ENCODE measurements around the gene HOXD8. TPM values are rescaled to one million over a fixed set of nuclear protein-coding genes. Genes with fewer than 3 reads are reported as not detected.
A peak's percentile ranks its signal among the peaks of the same experiment; 100 is the strongest.

HOXD8 gene
- total RNA-seq, 2 experiments from 2014 or later: not detected

- Mint-ChIP-seq H3K27ac (no peak overlapping the region), H3K4me3 (no peak overlapping the region), H3K27me3 (peaks cover 94% of the 10 kb centered on the region), H3K4me1 (peaks cover 6% of the 10 kb centered on the region), H3K36me3 (no peaks in the 10 kb centered on the region), H3K9me3 (no peaks in the 10 kb centered on the region)
- no peak for DNase-seq
Measured at GRCh38 chr2:176148751-176149421, 19.4 kb downstream of the HOXD8 start.

- no peak for DNase-seq
- H3K36me3 Mint-ChIP-seq: no peaks in the 10 kb centered on the region
- H3K27ac Mint-ChIP-seq: no peak overlapping the region
- H3K9me3 Mint-ChIP-seq: no peaks in the 10 kb centered on the region
- peaks cover 6% of the 10 kb centered on the region for H3K4me1 Mint-ChIP-seq
- no peak overlapping the region for H3K4me3 Mint-ChIP-seq
- peaks cover 97% of the 10 kb centered on the region for H3K27me3 Mint-ChIP-seq
Measured at GRCh38 chr2:176149481-176149938, 20.0 kb downstream of the HOXD8 start.

GRCh38 chr2:176149939-176150583, 20.6 kb downstream of the HOXD8 start:
- Mint-ChIP-seq H3K36me3 (no peaks in the 10 kb centered on the region), H3K27me3 (peaks cover 98% of the 10 kb centered on the region), H3K27ac (no peak overlapping the region), H3K4me1 (peaks cover 6% of the 10 kb centered on the region), H3K9me3 (no peaks in the 10 kb centered on the region), H3K4me3 (no peak overlapping the region)
- DNase-seq: no peak

GRCh38 chr2:176150584-176151441, 21.3 kb downstream of the HOXD8 start:
- Mint-ChIP-seq H3K36me3 (no peaks in the 10 kb centered on the region), H3K9me3 (no peaks in the 10 kb centered on the region), H3K27ac (no peak overlapping the region), H3K4me1 (peaks cover 6% of the 10 kb centered on the region), H3K27me3 (peaks cover 98% of the 10 kb centered on the region), H3K4me3 (no peak overlapping the region)
- no peak for DNase-seq

GRCh38 chr2:176151442-176152287, 22.2 kb downstream of the HOXD8 start, which contains the start of gene HOXD4:
Gene HOXD4, plus strand, starts transcription at chr2:176151550. Its CDS starts 84 bp downstream, at chr2:176151634.
- H3K4me3 Mint-ChIP-seq: peak within 1 kb of the TSS; percentile 40
- peaks cover 6% of the 10 kb centered on the region for H3K4me1 Mint-ChIP-seq
- H3K27ac Mint-ChIP-seq: no peak within 1 kb of the TSS
- DNase-seq: no peak
- H3K36me3 Mint-ChIP-seq: no peaks in the 10 kb centered on the region
- no peaks in the 10 kb centered on the region for H3K9me3 Mint-ChIP-seq
- peaks cover 98% of the 10 kb centered on the region for H3K27me3 Mint-ChIP-seq

GRCh38 chr2:176152350-176153181, 23.1 kb downstream of the HOXD8 start:
- H3K4me1 Mint-ChIP-seq: peaks cover 8% of the 10 kb centered on the region
- no peaks in the 10 kb centered on the region for H3K36me3 Mint-ChIP-seq
- no peak overlapping the region for H3K4me3 Mint-ChIP-seq
- H3K27me3 Mint-ChIP-seq: peaks cover 94% of the 10 kb centered on the region
- H3K9me3 Mint-ChIP-seq: no peaks in the 10 kb centered on the region
- no peak for DNase-seq
- no peak overlapping the region for H3K27ac Mint-ChIP-seq

- Mint-ChIP-seq H3K4me1 (peaks cover 13% of the 10 kb centered on the region), H3K36me3 (no peaks in the 10 kb centered on the region), H3K27ac (no peak overlapping the region), H3K27me3 (peaks cover 94% of the 10 kb centered on the region), H3K4me3 (no peak overlapping the region), H3K9me3 (no peaks in the 10 kb centered on the region)
- DNase-seq: no peak
Measured at GRCh38 chr2:176154576-176155252, 25.2 kb downstream of the HOXD8 start.

GRCh38 chr2:176155356-176156044, 26.0 kb downstream of the HOXD8 start:
- no peak overlapping the region for H3K27ac Mint-ChIP-seq
- peaks cover 13% of the 10 kb centered on the region for H3K4me1 Mint-ChIP-seq
- H3K27me3 Mint-ChIP-seq: peaks cover 93% of the 10 kb centered on the region
- no peaks in the 10 kb centered on the region for H3K36me3 Mint-ChIP-seq
- H3K9me3 Mint-ChIP-seq: no peaks in the 10 kb centered on the region
- H3K4me3 Mint-ChIP-seq: no peak overlapping the region
- no peak for DNase-seq

- H3K27ac Mint-ChIP-seq: no peak overlapping the region
- no peaks in the 10 kb centered on the region for H3K9me3 Mint-ChIP-seq
- H3K4me1 Mint-ChIP-seq: peaks cover 17% of the 10 kb centered on the region
- H3K27me3 Mint-ChIP-seq: peaks cover 93% of the 10 kb centered on the region
- DNase-seq: no peak
- H3K4me3 Mint-ChIP-seq: no peak overlapping the region
- H3K36me3 Mint-ChIP-seq: no peaks in the 10 kb centered on the region
Measured at GRCh38 chr2:176156301-176156806, 26.8 kb downstream of the HOXD8 start.

GRCh38 chr2:176156807-176157498, 27.4 kb downstream of the HOXD8 start, which contains the start of gene HOXD3:
Gene HOXD3, plus strand, starts transcription at chr2:176157307. Its CDS starts 11,808 bp downstream, at chr2:176169115.
- Mint-ChIP-seq H3K36me3 (no peaks in the 10 kb centered on the region), H3K9me3 (peaks cover 1% of the 10 kb centered on the region), H3K27me3 (peaks cover 93% of the 10 kb centered on the region), H3K4me3 (peak within 1 kb of the TSS; percentile 54), H3K27ac (no peak within 1 kb of the TSS), H3K4me1 (peaks cover 17% of the 10 kb centered on the region)
- no peak for DNase-seq

- Mint-ChIP-seq H3K9me3 (peaks cover 1% of the 10 kb centered on the region), H3K27me3 (peaks cover 93% of the 10 kb centered on the region), H3K27ac (no peak overlapping the region), H3K4me1 (peaks cover 18% of the 10 kb centered on the region), H3K4me3 (peak overlapping the region; percentile 54), H3K36me3 (no peaks in the 10 kb centered on the region)
- DNase-seq: no peak
Measured at GRCh38 chr2:176157499-176158185, 28.1 kb downstream of the HOXD8 start.

GRCh38 chr2:176158186-176158591, 28.7 kb downstream of the HOXD8 start:
- peaks cover 3% of the 10 kb centered on the region for H3K9me3 Mint-ChIP-seq
- peak overlapping the region; percentile 18 for H3K4me3 Mint-ChIP-seq
- H3K36me3 Mint-ChIP-seq: no peaks in the 10 kb centered on the region
- peaks cover 18% of the 10 kb centered on the region for H3K4me1 Mint-ChIP-seq
- H3K27me3 Mint-ChIP-seq: peaks cover 94% of the 10 kb centered on the region
- no peak overlapping the region for H3K27ac Mint-ChIP-seq
- DNase-seq: no peak

Data from activated naive CD8-positive, alpha-beta T cell treated with anti-CD3 and anti-CD28 coated beads for 36 hours (primary cell).